GM21825 (cell line): Measurements from ENCODE around the gene ACOX1.

Experiments
- ATAC-seq: cut with Tn5 transposase; IDR thresholded peaks from one replicate; pipeline ENCODE4 v1.9.1; 2021; ENCODE audit warnings: mild to moderate bottlenecking, moderate library complexity; ENCODE audit not compliant: unreplicated experiment

The ACOX1 gene

DNA sequence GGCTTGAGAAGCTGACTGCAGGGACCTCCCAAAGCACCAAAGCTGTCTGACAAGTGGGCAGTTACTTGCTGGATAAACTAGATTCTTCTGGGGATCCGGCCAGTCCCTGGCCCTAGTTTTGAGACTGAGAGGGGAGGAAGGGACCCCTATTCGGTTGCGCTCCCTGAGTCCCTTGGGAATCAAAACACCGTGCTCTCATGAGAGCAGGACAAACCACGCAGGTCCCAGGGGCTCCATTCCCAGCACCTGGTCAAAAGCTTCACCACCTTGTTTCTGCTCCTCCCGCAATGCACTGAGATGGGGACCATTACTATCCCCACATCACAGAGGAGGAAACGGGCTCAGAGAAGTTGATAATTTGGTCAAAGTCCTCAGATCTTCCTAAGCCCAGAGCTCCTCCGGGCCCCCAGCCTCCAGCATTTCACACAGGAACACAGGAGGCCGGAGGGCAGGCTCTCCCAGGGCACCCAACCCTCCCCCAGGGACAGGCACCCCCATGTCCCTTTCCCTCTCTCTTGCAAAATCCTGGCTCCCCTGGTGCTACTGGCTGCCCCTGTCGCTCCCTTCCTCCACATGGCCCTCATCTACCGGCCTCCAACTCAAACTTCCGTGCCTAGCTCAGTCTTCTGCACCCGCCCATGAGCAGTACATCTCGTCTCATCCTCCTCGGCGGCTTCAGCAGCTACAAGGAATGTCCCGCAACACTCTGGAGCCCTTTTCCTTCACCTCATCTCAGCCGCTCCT lies 85.5 kb downstream of the ACOX1 start:
- no peak for ATAC-seq

DNA sequence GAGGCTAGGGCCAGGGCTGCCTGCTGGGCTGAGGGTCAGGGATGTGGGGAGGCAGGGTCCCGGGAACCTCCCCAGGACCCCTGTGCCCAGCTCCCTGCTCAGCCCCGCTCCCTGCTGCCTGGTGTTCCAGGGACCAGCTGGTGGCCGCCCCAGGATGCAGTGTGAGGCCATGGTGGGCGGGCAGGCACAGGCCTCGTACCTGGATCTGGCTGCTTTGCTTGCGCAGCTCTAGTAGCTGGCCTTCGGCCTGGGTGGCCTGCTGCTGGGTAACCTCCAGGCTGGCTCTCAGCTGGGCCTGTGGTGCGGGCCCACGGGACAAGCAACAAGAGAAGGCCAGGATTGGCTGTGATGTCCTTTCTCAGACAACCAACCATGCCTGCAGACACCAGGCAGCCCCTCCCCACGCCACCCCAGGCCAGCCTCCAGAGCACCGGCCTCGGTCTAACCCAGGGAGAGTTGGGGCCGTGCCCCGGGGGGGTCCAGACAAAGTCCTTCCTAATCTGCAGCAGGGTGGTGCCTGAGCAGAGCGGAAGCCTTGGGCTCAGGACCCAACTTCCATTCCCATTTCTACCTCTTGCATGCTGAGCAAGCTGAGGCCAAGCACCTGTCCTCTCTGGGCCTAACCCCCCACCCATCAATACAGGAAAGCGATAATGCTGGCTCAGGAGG lies 86.3 kb downstream of the ACOX1 start:
- ATAC-seq: no peak

DNA sequence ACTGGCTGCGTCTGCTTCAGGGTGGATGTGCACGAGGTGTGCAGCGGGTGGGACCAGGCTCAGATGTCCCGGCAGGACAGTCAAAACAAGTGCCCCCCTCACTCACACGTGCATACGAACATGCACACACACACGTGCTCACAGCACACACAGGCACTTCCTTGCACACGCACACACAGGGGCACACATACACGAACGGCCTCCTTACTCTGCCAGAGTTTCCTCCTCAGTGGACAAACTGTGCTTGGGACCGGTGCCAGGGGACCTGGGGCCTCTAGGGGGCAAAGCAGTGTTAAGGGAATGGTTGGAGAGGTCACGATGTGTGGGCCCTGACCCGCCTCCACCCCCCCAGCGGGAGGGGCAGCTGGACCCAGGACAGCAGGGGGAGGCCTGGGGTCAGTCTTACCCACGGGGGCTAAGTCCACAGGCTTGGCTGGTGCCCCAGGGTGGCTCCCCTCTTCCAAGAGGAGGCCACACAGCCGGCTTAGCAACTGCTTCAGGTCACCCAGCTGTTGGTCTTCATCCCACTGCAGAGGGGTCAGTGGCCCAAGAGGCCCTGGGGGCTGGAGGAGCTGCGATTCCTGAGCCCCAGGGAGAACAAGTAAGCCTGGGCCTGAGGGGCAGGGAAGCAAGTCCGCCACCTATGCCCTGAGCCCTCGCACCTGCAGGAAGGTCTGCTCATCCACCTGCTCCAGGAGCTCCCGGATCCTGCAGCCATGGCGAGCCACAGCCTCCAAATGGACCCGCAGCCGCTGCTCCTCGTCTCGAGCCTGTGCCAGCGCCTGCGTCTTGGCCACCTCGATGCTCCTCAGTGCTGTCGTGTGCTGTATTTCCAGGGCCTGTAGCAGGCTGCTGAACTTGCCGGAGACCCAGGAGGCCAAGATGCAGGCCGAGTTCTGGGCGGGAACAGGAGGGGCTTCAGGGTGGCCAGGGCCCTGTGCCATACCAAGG lies 87.1 kb downstream of the ACOX1 start:
- ATAC-seq: no peak
